Fibroblast of lung (primary cell): ENCODE measurements around the gene PTTG2. TPM values are rescaled to one million over a fixed set of nuclear protein-coding genes. Genes with fewer than 3 reads are reported as not detected.

Source experiments
- DNase-seq, 2 donors: peaks; one replicate each; pipeline versions ENCODE4 v3.0.0 to v3.0.0-alpha.2; 2010; ENCODE audit warnings: low read depth in 2 of 2
- H2AFZ ChIP-seq: 2 replicates; pipeline ENCODE4 v1.5.1; 2012; ENCODE audit warnings: low read length, control low read depth, inconsistent platforms
- H3K27ac ChIP-seq: 2 replicates; pipeline ENCODE4 v1.5.1; 2011; ENCODE audit warnings: low read length, control low read depth; ENCODE audit not compliant: insufficient read depth
- H3K27me3 ChIP-seq: 2 replicates; pipeline ENCODE4 v1.5.1; 2011; ENCODE audit warnings: mild to moderate bottlenecking, low read length; ENCODE audit not compliant: control insufficient read depth, insufficient read depth
- H3K36me3 ChIP-seq: 2 replicates; pipeline ENCODE4 v1.5.1; 2011; ENCODE audit warnings: low read length; ENCODE audit not compliant: control insufficient read depth, insufficient read depth
- H3K4me1 ChIP-seq: 2 replicates; pipeline ENCODE4 v1.5.1; 2011; ENCODE audit warnings: low read length; ENCODE audit not compliant: control insufficient read depth, insufficient read depth; ENCODE audit errors: extremely low read depth
- H3K4me2 ChIP-seq: 2 replicates; pipeline ENCODE4 v1.5.1; 2011; ENCODE audit warnings: low read length, control low read depth; ENCODE audit not compliant: insufficient read depth; ENCODE audit errors: extremely low read depth
- H3K4me3 ChIP-seq, 4 experiments: fragments of 200-600 bp in 1 of 4; sonication (generic) in 1 of 4; replicated peaks in 1 of 4; 2 replicates each; pipeline ENCODE4 v1.5.1; 2011 to 2016; ENCODE audit warnings: low read length in 4 of 4, low read depth in 3 of 4, mild to moderate bottlenecking in 3 of 4, control low read depth in 2 of 4, inconsistent platforms in 1 of 4, mixed read lengths in 1 of 4; ENCODE audit not compliant: insufficient read depth in 1 of 4; ENCODE audit errors: control extremely low read depth in 1 of 4
- H3K79me2 ChIP-seq: 2 replicates; pipeline ENCODE4 v1.5.1; 2012; ENCODE audit warnings: mild to moderate bottlenecking, low read length, inconsistent platforms; ENCODE audit not compliant: control insufficient read depth, insufficient read depth
- H3K9ac ChIP-seq: 2 replicates; pipeline ENCODE4 v1.5.1; 2011; ENCODE audit warnings: mild to moderate bottlenecking, low read length, control low read depth; ENCODE audit not compliant: insufficient read depth
- H3K9me3 ChIP-seq: 2 replicates; pipeline ENCODE4 v1.5.1; 2012; ENCODE audit warnings: low read depth, low read length; ENCODE audit not compliant: control insufficient read depth, insufficient read depth
- H4K20me1 ChIP-seq: 2 replicates; pipeline ENCODE4 v1.5.1; 2011; ENCODE audit warnings: low read length; ENCODE audit not compliant: control insufficient read depth, insufficient read depth; ENCODE audit errors: extremely low read depth
- CTCF ChIP-seq, 2 donors: IDR thresholded peaks in 1 of 2; conservative IDR thresholded peaks in 1 of 2; 1 replicate in 1 of 2; 2 replicates in 1 of 2; pipeline ENCODE4 v1.5.1; 2011 to 2012; ENCODE audit warnings: low read length in 2 of 2, control low read depth in 1 of 2, inconsistent platforms in 1 of 2, low read depth in 1 of 2, mild to moderate bottlenecking in 1 of 2
- EZH2 ChIP-seq: IDR thresholded peaks from 2 replicates; pipeline ENCODE4 v1.5.1; 2012; ENCODE audit warnings: low read length, control low read depth, mild to moderate bottlenecking; ENCODE audit errors: missing control alignments
- polyA plus RNA-seq, 2 donors: library from polyadenylated mRNA; depleted of rRNA in 1 of 2; stranded (reverse) in 1 of 2; unstranded in 1 of 2; fragments of >200 nt; gene quantifications; 2 replicates each; pipeline ENCODE4 v1.2.1, GENCODE V29; 2011 to 2012; ENCODE audit warnings: missing spikeins in 1 of 2
- total RNA-seq: library from RNA; depleted of rRNA; stranded (reverse); fragments of >200 nt; gene quantifications from 2 replicates; pipeline ENCODE4 v1.2.1, GENCODE V29; 2014

The PTTG2 gene
- total and polyA plus RNA-seq, 2 donors (not counting 1 experiment from before 2014, with no cell fraction given) = not detected

- Histone ChIP-seq H3K9ac (no peak overlapping the region), H2AFZ (no peak overlapping the region), H4K20me1 (no peaks in the 10 kb centered on the region), H3K4me2 (peak overlapping the region; percentile 59), H3K79me2 (peaks cover 22% of the 10 kb centered on the region), H3K9me3 (no peaks in the 10 kb centered on the region), H3K27ac (peak overlapping the region; percentile 32), H3K27me3 (no peaks in the 10 kb centered on the region), H3K4me1 (peaks cover 5% of the 10 kb centered on the region), H3K36me3 (no peaks in the 10 kb centered on the region), H3K4me3 (peak overlapping the region; percentile 29 to 58 (median 47))
- DNase-seq = peak; percentile 6 to 11
- TF ChIP-seq EZH2 = no peak
- TF ChIP-seq CTCF (conservative IDR thresholded peaks at IDR 0.05 in 1 of 2, IDR thresholded peaks at IDR 0.05 in 1 of 2; ENCODE audit: low read depth in 1 of 2, low read length in 2 of 2) = no peak
Observed at GRCh38 chr4:37976507-37976906, 16.3 kb downstream of the PTTG2 start.

GRCh38 chr4:37976991-37977470, 16.8 kb downstream of the PTTG2 start:
- Histone ChIP-seq H3K79me2 (peaks cover 26% of the 10 kb centered on the region), H3K36me3 (no peaks in the 10 kb centered on the region), H3K27me3 (no peaks in the 10 kb centered on the region), H2AFZ (peak overlapping the region; percentile 10), H3K9me3 (no peaks in the 10 kb centered on the region), H3K4me1 (peaks cover 5% of the 10 kb centered on the region), H3K27ac (peak overlapping the region; percentile 63), H3K9ac (peak overlapping the region; percentile 76), H3K4me3 (peak overlapping the region; percentile 57 to 74 (median 68)), H3K4me2 (peak overlapping the region; percentile 59), H4K20me1 (no peaks in the 10 kb centered on the region)
- TF ChIP-seq EZH2 (no peak), CTCF (conservative IDR thresholded peaks at IDR 0.05 in 1 of 2, IDR thresholded peaks at IDR 0.05 in 1 of 2; ENCODE audit: low read depth in 1 of 2, low read length in 2 of 2) (no peak)
- DNase-seq = peak; percentile 64 to 71

GRCh38 chr4:37977471-37978247, 17.5 kb downstream of the PTTG2 start:
- Histone ChIP-seq H3K27ac (peak overlapping the region; percentile 63), H4K20me1 (no peaks in the 10 kb centered on the region), H3K79me2 (peaks cover 26% of the 10 kb centered on the region), H3K4me2 (peak overlapping the region; percentile 97), H3K4me3 (peak overlapping the region; percentile 62 to 83 (median 74)), H3K36me3 (no peaks in the 10 kb centered on the region), H3K9me3 (no peaks in the 10 kb centered on the region), H3K9ac (peak overlapping the region; percentile 76), H3K4me1 (peaks cover 5% of the 10 kb centered on the region), H3K27me3 (no peaks in the 10 kb centered on the region), H2AFZ (peak overlapping the region; percentile 88)
- TF ChIP-seq EZH2 = no peak
- TF ChIP-seq CTCF (conservative IDR thresholded peaks at IDR 0.05 in 1 of 2, IDR thresholded peaks at IDR 0.05 in 1 of 2; ENCODE audit: low read depth in 1 of 2, low read length in 2 of 2) = peak; percentile 20 to 51
- peak; percentile 64 to 72 for DNase-seq
